HEK293 (cell line): ENCODE data around the gene WWOX.

Experiments
- BCL11A ChIP-seq: fragments of 450-650 bp; formaldehyde crosslinking; IDR thresholded peaks from 2 replicates; pipeline ENCODE4 v1.5.1; 2016; ENCODE audit warnings: low read depth, missing biosample characterization, missing genetic modification characterization
- BCL11B ChIP-seq: fragments of 450-650 bp; formaldehyde crosslinking; IDR thresholded peaks from 2 replicates; pipeline ENCODE4 v1.5.1; 2016; ENCODE audit warnings: low read depth, missing biosample characterization, missing genetic modification characterization
- BCL6B ChIP-seq: fragments of 450-650 bp; formaldehyde crosslinking; IDR thresholded peaks from 2 replicates; pipeline ENCODE4 v1.5.1; 2017; ENCODE audit warnings: missing biosample characterization, missing genetic modification characterization
- IKZF3 ChIP-seq: fragments of 450-650 bp; IDR thresholded peaks from 2 replicates; pipeline ENCODE4 v1.5.0; 2018; ENCODE audit warnings: missing biosample characterization, mild to moderate bottlenecking, missing genetic modification characterization, moderate library complexity
- KLF17 ChIP-seq: fragments of 450-650 bp; formaldehyde crosslinking; IDR thresholded peaks from 2 replicates; pipeline ENCODE4 v1.5.1; 2016; ENCODE audit warnings: missing biosample characterization, missing genetic modification characterization
- KLF9 ChIP-seq: fragments of 450-650 bp; formaldehyde crosslinking; IDR thresholded peaks from 2 replicates; pipeline ENCODE4 v1.5.1; 2016; ENCODE audit warnings: missing biosample characterization, missing genetic modification characterization, low read depth
- MEIS1 ChIP-seq: sonication (generic); formaldehyde crosslinking; IDR thresholded peaks from 2 replicates; pipeline ENCODE4 v1.8.1; 2022; ENCODE audit warnings: missing genetic modification reagents, mild to moderate bottlenecking, borderline replicate concordance
- PATZ1 ChIP-seq: fragments of 450-650 bp; formaldehyde crosslinking; IDR thresholded peaks from 2 replicates; pipeline ENCODE4 v1.5.1; 2016; ENCODE audit warnings: missing biosample characterization, missing genetic modification characterization
- PRDM1 ChIP-seq: fragments of 450-650 bp; formaldehyde crosslinking; IDR thresholded peaks from 2 replicates; pipeline ENCODE4; 2016; ENCODE audit warnings: missing biosample characterization, missing genetic modification characterization
- PRDM6 ChIP-seq: fragments of 450-650 bp; formaldehyde crosslinking; IDR thresholded peaks from 2 replicates; pipeline ENCODE4 v1.5.1; 2017; ENCODE audit warnings: missing biosample characterization, missing genetic modification characterization
- SP7 ChIP-seq: fragments of 450-650 bp; formaldehyde crosslinking; IDR thresholded peaks from 2 replicates; pipeline ENCODE4 v1.5.1; 2016; ENCODE audit warnings: missing biosample characterization, missing genetic modification characterization
- WT1 ChIP-seq: fragments of 450-650 bp; formaldehyde crosslinking; IDR thresholded peaks from 2 replicates; pipeline ENCODE4 v1.5.1; 2016; ENCODE audit warnings: missing biosample characterization, missing genetic modification characterization
- ZNF175 ChIP-seq: fragments of 450-650 bp; formaldehyde crosslinking; IDR thresholded peaks from 2 replicates; pipeline ENCODE4 v1.5.1; 2016; ENCODE audit warnings: missing biosample characterization, missing genetic modification characterization
- ZNF18 ChIP-seq: fragments of 450-650 bp; formaldehyde crosslinking; IDR thresholded peaks from 2 replicates; pipeline ENCODE4 v1.5.1; 2016; ENCODE audit warnings: missing biosample characterization, missing genetic modification characterization
- ZNF184 ChIP-seq: fragments of 450-650 bp; IDR thresholded peaks from 2 replicates; pipeline ENCODE4 v1.5.1; 2018; ENCODE audit warnings: missing biosample characterization, mild to moderate bottlenecking, missing genetic modification characterization
- ZNF2 ChIP-seq: fragments of 450-650 bp; formaldehyde crosslinking; IDR thresholded peaks from 2 replicates; pipeline ENCODE4 v1.5.1; 2016; ENCODE audit warnings: missing biosample characterization, missing genetic modification characterization
- ZNF211 ChIP-seq: fragments of 450-650 bp; formaldehyde crosslinking; IDR thresholded peaks from 2 replicates; pipeline ENCODE4 v1.5.1; 2016; ENCODE audit warnings: low read depth, missing biosample characterization, missing genetic modification characterization
- ZNF311 ChIP-seq: fragments of 450-650 bp; formaldehyde crosslinking; IDR thresholded peaks from 2 replicates; pipeline ENCODE4 v1.5.1; 2017; ENCODE audit warnings: missing biosample characterization, missing genetic modification characterization, borderline replicate concordance
- ZNF488 ChIP-seq: fragments of 450-650 bp; formaldehyde crosslinking; IDR thresholded peaks from 2 replicates; pipeline ENCODE4 v1.5.1; 2016; ENCODE audit warnings: missing biosample characterization, missing genetic modification characterization
- ZNF501 ChIP-seq: fragments of 450-650 bp; formaldehyde crosslinking; IDR thresholded peaks from 2 replicates; pipeline ENCODE4 v1.5.1; 2016; ENCODE audit warnings: missing biosample characterization, missing genetic modification characterization
- ZNF514 ChIP-seq: fragments of 450-650 bp; formaldehyde crosslinking; IDR thresholded peaks from 2 replicates; pipeline ENCODE4 v1.5.1; 2016; ENCODE audit warnings: missing biosample characterization, missing genetic modification characterization
- ZNF555 ChIP-seq: fragments of 450-650 bp; formaldehyde crosslinking; conservative IDR thresholded peaks from 2 replicates; pipeline ENCODE4 v1.5.1; 2017; ENCODE audit warnings: missing biosample characterization, mild to moderate bottlenecking, missing genetic modification characterization, inconsistent platforms
- ZNF558 ChIP-seq: fragments of 450-650 bp; formaldehyde crosslinking; IDR thresholded peaks from 2 replicates; pipeline ENCODE4 v1.5.1; 2016; ENCODE audit warnings: missing biosample characterization, missing genetic modification characterization
- ZNF580 ChIP-seq: fragments of 450-650 bp; formaldehyde crosslinking; IDR thresholded peaks from 2 replicates; pipeline ENCODE4 v1.5.1; 2016; ENCODE audit warnings: missing biosample characterization, missing genetic modification characterization
- ZNF626 ChIP-seq: fragments of 450-650 bp; sonication (Bioruptor Pico); formaldehyde crosslinking; IDR thresholded peaks from 2 replicates; pipeline ENCODE4 v1.5.1; 2018; ENCODE audit warnings: missing biosample characterization, missing genetic modification characterization, inconsistent platforms
- ZNF692 ChIP-seq: fragments of 450-650 bp; formaldehyde crosslinking; IDR thresholded peaks from 2 replicates; pipeline ENCODE4 v1.5.1; 2016; ENCODE audit warnings: missing biosample characterization, missing genetic modification characterization
- ZNF707 ChIP-seq: fragments of 450-650 bp; formaldehyde crosslinking; IDR thresholded peaks from 2 replicates; pipeline ENCODE4 v1.5.1; 2016; ENCODE audit warnings: missing biosample characterization, missing genetic modification characterization
- ZNF792 ChIP-seq: fragments of 450-650 bp; formaldehyde crosslinking; IDR thresholded peaks from 2 replicates; pipeline ENCODE4 v1.5.1; 2016; ENCODE audit warnings: missing biosample characterization, missing genetic modification characterization
- ZNF837 ChIP-seq: fragments of 450-650 bp; formaldehyde crosslinking; IDR thresholded peaks from 2 replicates; pipeline ENCODE4 v1.5.1; 2016; ENCODE audit warnings: missing biosample characterization, missing genetic modification characterization

Gene WWOX

GRCh38 chr16:78297066-78297666 lies 197.7 kb downstream of the WWOX start (continued):
- TF ChIP-seq PATZ1 (tag by site-specific recombination): peak; percentile 57
- no peak for TF ChIP-seq ZNF514 (tag by site-specific recombination)
- no peak for TF ChIP-seq ZNF707
- no peak for TF ChIP-seq IKZF3 (tag by site-specific recombination)
- peak; percentile 40 for TF ChIP-seq PRDM6 (tag by site-specific recombination)
- no peak for TF ChIP-seq ZNF211 (tag by site-specific recombination)
- TF ChIP-seq ZNF626 (tag by site-specific recombination): no peak
- no peak for TF ChIP-seq ZNF488 (tag by site-specific recombination)
- peak; percentile 64; the same call in 1 of the 2 replicates for TF ChIP-seq BCL6B
- TF ChIP-seq ZNF184: no peak
- TF ChIP-seq SP7: no peak
- no peak for TF ChIP-seq ZNF555 (tag by site-specific recombination)
- no peak for TF ChIP-seq MEIS1 (CRISPR knock-in tag)
- no peak for TF ChIP-seq ZNF580 (tag by site-specific recombination)
- TF ChIP-seq ZNF837 (tag by site-specific recombination): no peak
- TF ChIP-seq BCL11B (tag by site-specific recombination): no peak
- no peak for TF ChIP-seq KLF17 (tag by site-specific recombination)
- no peak for TF ChIP-seq ZNF2 (tag by site-specific recombination)
- TF ChIP-seq WT1: peak; percentile 96
- no peak for TF ChIP-seq ZNF692 (tag by site-specific recombination)
- no peak for TF ChIP-seq ZNF501 (tag by site-specific recombination)
- no peak for TF ChIP-seq PRDM1
- TF ChIP-seq ZNF792 (tag by site-specific recombination): no peak
- TF ChIP-seq KLF9 (tag by site-specific recombination): no peak
- no peak for TF ChIP-seq ZNF175
- TF ChIP-seq ZNF558 (tag by site-specific recombination): no peak
- no peak for TF ChIP-seq BCL11A (tag by site-specific recombination)
- TF ChIP-seq ZNF18 (tag by site-specific recombination): no peak
- TF ChIP-seq ZNF311 (tag by site-specific recombination): no peak
